Measurements from ENCODE around the gene TMX1.

GRCh38 chr14:51282517-51282916 is 42.5 kb downstream of the TMX1 start:
- TF ChIP-seq, protein P1, sequence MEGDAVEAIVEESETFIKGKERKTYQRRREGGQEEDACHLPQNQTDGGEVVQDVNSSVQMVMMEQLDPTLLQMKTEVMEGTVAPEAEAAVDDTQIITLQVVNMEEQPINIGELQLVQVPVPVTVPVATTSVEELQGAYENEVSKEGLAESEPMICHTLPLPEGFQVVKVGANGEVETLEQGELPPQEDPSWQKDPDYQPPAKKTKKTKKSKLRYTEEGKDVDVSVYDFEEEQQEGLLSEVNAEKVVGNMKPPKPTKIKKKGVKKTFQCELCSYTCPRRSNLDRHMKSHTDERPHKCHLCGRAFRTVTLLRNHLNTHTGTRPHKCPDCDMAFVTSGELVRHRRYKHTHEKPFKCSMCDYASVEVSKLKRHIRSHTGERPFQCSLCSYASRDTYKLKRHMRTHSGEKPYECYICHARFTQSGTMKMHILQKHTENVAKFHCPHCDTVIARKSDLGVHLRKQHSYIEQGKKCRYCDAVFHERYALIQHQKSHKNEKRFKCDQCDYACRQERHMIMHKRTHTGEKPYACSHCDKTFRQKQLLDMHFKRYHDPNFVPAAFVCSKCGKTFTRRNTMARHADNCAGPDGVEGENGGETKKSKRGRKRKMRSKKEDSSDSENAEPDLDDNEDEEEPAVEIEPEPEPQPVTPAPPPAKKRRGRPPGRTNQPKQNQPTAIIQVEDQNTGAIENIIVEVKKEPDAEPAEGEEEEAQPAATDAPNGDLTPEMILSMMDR (IDR thresholded peaks at IDR 0.05; ENCODE audit: insufficient read depth, low read length, poor library complexity, severe bottlenecking), result no peak
- TF ChIP-seq EZH2phosphoT487 (conservative IDR thresholded peaks at IDR 0.05; ENCODE audit: low read length), result no peak
